Bronchial epithelial cell (primary cell): ENCODE data around the gene AGXT2. TPM values are rescaled to one million over a fixed set of nuclear protein-coding genes. Genes with fewer than 3 reads are reported as not detected.

Source experiments
- DNase-seq: peaks from one replicate; pipeline ENCODE4 v3.0.0-alpha.2; 2010; ENCODE audit warnings: low read depth
- FAIRE-seq: peaks from 2 replicates; lab custom pipeline; 2011; peaks lifted over from hg19 to GRCh38; lab: Jason Lieb, UNC
- H3K27me3 ChIP-seq: 2 replicates; pipeline ENCODE4 v1.5.1; 2011; ENCODE audit warnings: low read length; ENCODE audit not compliant: control insufficient read depth, insufficient read depth
- H3K36me3 ChIP-seq: 2 replicates; pipeline ENCODE4 v1.5.1; 2011; ENCODE audit warnings: low read length; ENCODE audit not compliant: control insufficient read depth, insufficient read depth
- H3K4me3 ChIP-seq: 2 replicates; pipeline ENCODE4 v1.5.1; 2011; ENCODE audit warnings: mild to moderate bottlenecking, low read depth, low read length, control low read depth
- CTCF ChIP-seq: IDR thresholded peaks from 2 replicates; pipeline ENCODE4 v1.5.1; 2011; ENCODE audit warnings: mild to moderate bottlenecking, moderate library complexity, low read length, control low read depth, inconsistent platforms; ENCODE audit not compliant: insufficient read depth, severe bottlenecking
- total RNA-seq: library from RNA; depleted of rRNA; stranded (reverse); fragments of >200 nt; gene quantifications from 2 replicates; pipeline ENCODE4 v1.2.1, GENCODE V29; 2014

The AGXT2 gene
- total RNA-seq, 1 donor from 2014 or later = not detected

GRCh38 chr5:34968258-34968657, 79.5 kb downstream of the AGXT2 start:
- H3K36me3 ChIP-seq = no peaks in the 10 kb centered on the region
- DNase-seq = no peak
- no peak overlapping the region for H3K4me3 ChIP-seq
- TF ChIP-seq CTCF = no peak
- no peak for FAIRE-seq
- no peaks in the 10 kb centered on the region for H3K27me3 ChIP-seq

GRCh38 chr5:34967540-34967939, 80.2 kb downstream of the AGXT2 start:
- no peak for FAIRE-seq
- Histone ChIP-seq H3K4me3 (no peak overlapping the region), H3K36me3 (no peaks in the 10 kb centered on the region), H3K27me3 (no peaks in the 10 kb centered on the region)
- no peak for TF ChIP-seq CTCF
- DNase-seq = no peak

GRCh38 chr5:34959323-34959722, 88.4 kb downstream of the AGXT2 start:
- no peak overlapping the region for H3K4me3 ChIP-seq
- no peaks in the 10 kb centered on the region for H3K36me3 ChIP-seq
- H3K27me3 ChIP-seq = no peaks in the 10 kb centered on the region
- FAIRE-seq (no peak), DNase-seq (peak; percentile 70)
- TF ChIP-seq CTCF = no peak

GRCh38 chr5:34957857-34958690, 89.7 kb downstream of the AGXT2 start:
- DNase-seq (peak; percentile 32), FAIRE-seq (no peak)
- H3K4me3 ChIP-seq = no peak overlapping the region
- no peaks in the 10 kb centered on the region for H3K36me3 ChIP-seq
- H3K27me3 ChIP-seq = no peaks in the 10 kb centered on the region
- TF ChIP-seq CTCF = peak; percentile 53

GRCh38 chr5:34957321-34957720, 90.4 kb downstream of the AGXT2 start:
- Histone ChIP-seq H3K4me3 (no peak overlapping the region), H3K36me3 (no peaks in the 10 kb centered on the region), H3K27me3 (no peaks in the 10 kb centered on the region)
- no peak for FAIRE-seq
- no peak for DNase-seq
- no peak for TF ChIP-seq CTCF

Other genes starting within 250 kb of the AGXT2 start
- under 0.01 and 0.26 TPM in 2 replicates for gene TTC23L, start 208.8 kb downstream of the AGXT2 start, total RNA-seq
- gene RAD1, start 132.4 kb downstream of the AGXT2 start, total RNA-seq = 14.2 and 15.8 TPM in 2 replicates
- gene BRIX1, start 132.2 kb downstream of the AGXT2 start, total RNA-seq = 17.4 and 29.0 TPM in 2 replicates
- gene DNAJC21, start 118.4 kb downstream of the AGXT2 start, total RNA-seq = 42.4 and 54.4 TPM in 2 replicates
- not detected in 2 replicates for gene PRLR, start 182.5 kb upstream of the AGXT2 start, total RNA-seq